GM23338 (cell line): Measurements from ENCODE around the gene UBXN2A. TPM values are rescaled to one million over a fixed set of nuclear protein-coding genes. Genes with fewer than 3 reads are reported as not detected.

Experiments used
- ATAC-seq: fragments of 200-7000 bp; cut with Tn5 transposase; 3 replicates; pipeline ENCODE4 v1.9.1; 2020
- DNase-seq: peaks from one replicate; pipeline ENCODE4 v3.0.0-alpha.2; 2015; ENCODE audit warnings: low spot score
- H2AFZ ChIP-seq: fragments of 200-600 bp; sonication (generic); 2 replicates; pipeline ENCODE4 v1.8.0; 2016; ENCODE audit warnings: antibody characterized with exemption, mild to moderate bottlenecking, moderate library complexity
- H3F3A ChIP-seq: fragments of 200-600 bp; sonication (generic); replicated peaks from 2 replicates; pipeline ENCODE4 v1.8.0; 2017; ENCODE audit warnings: antibody characterized with exemption, mixed run types, low read depth
- H3K27ac ChIP-seq: fragments of 200-600 bp; sonication (generic); 2 replicates; pipeline ENCODE4 v1.6.1; 2016; ENCODE audit warnings: low read depth
- H3K27me3 ChIP-seq: fragments of 200-600 bp; sonication (generic); 2 replicates; pipeline ENCODE4 v1.8.0; 2016; ENCODE audit warnings: mild to moderate bottlenecking, mixed run types, moderate library complexity; ENCODE audit not compliant: insufficient read depth
- H3K36me3 ChIP-seq: fragments of 200-600 bp; sonication (generic); 2 replicates; pipeline ENCODE4 v1.8.0; 2016; ENCODE audit warnings: mild to moderate bottlenecking; ENCODE audit not compliant: insufficient read depth
- H3K4me1 ChIP-seq: fragments of 200-600 bp; sonication (generic); 2 replicates; pipeline ENCODE4 v1.8.0; 2016; ENCODE audit warnings: mild to moderate bottlenecking, moderate library complexity; ENCODE audit not compliant: insufficient read depth
- H3K4me2 ChIP-seq: fragments of 200-600 bp; sonication (generic); 2 replicates; pipeline ENCODE4 v1.7.1; 2017; ENCODE audit warnings: mixed run types
- H3K4me3 ChIP-seq: fragments of 200-600 bp; sonication (generic); 2 replicates; pipeline ENCODE4 v1.6.1; 2016; ENCODE audit warnings: mixed run types
- H3K79me2 ChIP-seq: fragments of 200-600 bp; sonication (generic); replicated peaks from 2 replicates; pipeline ENCODE4 v1.8.0; 2017; ENCODE audit warnings: mild to moderate bottlenecking; ENCODE audit not compliant: insufficient read depth
- H3K9me2 ChIP-seq: fragments of 200-600 bp; sonication (generic); 2 replicates; pipeline ENCODE4 v1.8.0; 2017; ENCODE audit not compliant: insufficient read depth
- H4K20me1 ChIP-seq: fragments of 200-600 bp; sonication (generic); replicated peaks from 2 replicates; pipeline ENCODE4 v1.8.0; 2017; ENCODE audit warnings: mild to moderate bottlenecking; ENCODE audit not compliant: insufficient read depth
- H3K27ac Mint-ChIP-seq: 2 replicates; pipeline ENCODE4 v1.8.0; 2020; ENCODE audit warnings: inconsistent platforms, mild to moderate bottlenecking, moderate library complexity, mixed read lengths
- H3K27me3 Mint-ChIP-seq: 3 replicates; pipeline ENCODE4 v1.8.0; 2022; ENCODE audit warnings: low read depth, mild to moderate bottlenecking, moderate library complexity, mixed read lengths, inconsistent platforms; ENCODE audit not compliant: insufficient read depth, poor library complexity
- H3K36me3 Mint-ChIP-seq: 3 replicates; pipeline ENCODE4 v1.8.0; 2021; ENCODE audit warnings: low read depth, mild to moderate bottlenecking, inconsistent platforms, moderate library complexity, mixed read lengths
- H3K4me1 Mint-ChIP-seq: 3 replicates; pipeline ENCODE4 v1.8.0; 2020; ENCODE audit warnings: mild to moderate bottlenecking, inconsistent platforms, mixed read lengths
- H3K4me3 Mint-ChIP-seq: 3 replicates; pipeline ENCODE4 v1.8.0; 2021; ENCODE audit warnings: moderate library complexity, mild to moderate bottlenecking, inconsistent platforms, mixed read lengths
- H3K9me3 Mint-ChIP-seq: 3 replicates; pipeline ENCODE4 v1.8.0; 2020; ENCODE audit warnings: moderate library complexity, mild to moderate bottlenecking, inconsistent platforms, mixed read lengths
- CREB1 ChIP-seq: fragments of 250-450 bp; sonication (Bioruptor Pico); IDR thresholded peaks from 2 replicates; pipeline ENCODE4 v1.5.0; 2020; ENCODE audit warnings: low read depth, mild to moderate bottlenecking, moderate library complexity
- CTCF ChIP-seq, 2 experiments: fragments of 200-600 bp in 1 of 2; sonication (generic) in 1 of 2; conservative IDR thresholded peaks; 2 replicates each; pipeline versions ENCODE4 v1.5.1 to v1.6.1; 2016 to 2017; ENCODE audit warnings: antibody characterized with exemption in 2 of 2, low read depth in 2 of 2, mild to moderate bottlenecking in 2 of 2, moderate library complexity in 1 of 2
- ETS1 ChIP-seq: IDR thresholded peaks from 2 replicates; pipeline ENCODE4 v1.6.1; 2016; ENCODE audit warnings: antibody characterized with exemption
- NANOG ChIP-seq: IDR thresholded peaks from 2 replicates; pipeline ENCODE4 v1.6.1; 2016; ENCODE audit warnings: antibody characterized with exemption, borderline replicate concordance
- STAT1 ChIP-seq: IDR thresholded peaks from one replicate; pipeline ENCODE4 v1.6.1; 2016; ENCODE audit warnings: antibody characterized with exemption; ENCODE audit not compliant: unreplicated experiment
- ZNF114 ChIP-seq: fragments of 250-450 bp; sonication (Bioruptor Pico); IDR thresholded peaks from 2 replicates; pipeline ENCODE4 v1.5.0; 2020; ENCODE audit warnings: mild to moderate bottlenecking, moderate library complexity
- ZNF331 ChIP-seq: fragments of 250-450 bp; sonication (Bioruptor Pico); IDR thresholded peaks from 2 replicates; pipeline ENCODE4 v1.5.0; 2020; ENCODE audit warnings: low read depth, mild to moderate bottlenecking, moderate library complexity
- ZNF462 ChIP-seq: fragments of 250-450 bp; sonication (Bioruptor Pico); IDR thresholded peaks from 2 replicates; pipeline ENCODE4 v1.5.0; 2020; ENCODE audit warnings: mild to moderate bottlenecking, moderate library complexity
- polyA plus RNA-seq: library from polyadenylated mRNA; unstranded; fragments of >200 nt; fragmentation: Nextera tagmentation; extraction: Ambion mirVana; gene quantifications from 2 replicates; pipeline ENCODE4 v1.2.1, GENCODE V29; 2016
- total RNA-seq: library from RNA; depleted of rRNA; stranded (reverse); fragments of >200 nt; shearing (Covaris generic); gene quantifications from 2 replicates; pipeline ENCODE4 v1.2.3, GENCODE V29; 2014

The UBXN2A gene
- total and polyA plus RNA-seq, 2 experiments from 2014 or later = 11.5 to 12.1 TPM

- Histone ChIP-seq H3K4me1 (peaks cover 30% of the 10 kb centered on the region), H3K27me3 (no peaks in the 10 kb centered on the region), H3K79me2 (0 out of 2 replicates have a peak, but pooled peaks cover 5% of the 10 kb centered on the region), H3K4me3 (no peak overlapping the region), H3K4me2 (no peak overlapping the region), H4K20me1 (no peaks in the 10 kb centered on the region), H2AFZ (no peak overlapping the region), H3K36me3 (no peaks in the 10 kb centered on the region), H3K9me2 (no peaks in the 10 kb centered on the region), H3F3A (no peaks in the 10 kb centered on the region), H3K27ac (0 out of 2 replicates have a peak overlapping the region, but pooled peaks have one; percentile 26)
- Mint-ChIP-seq H3K27me3 (peaks cover 22% of the 10 kb centered on the region), H3K4me1 (peaks cover 50% of the 10 kb centered on the region), H3K9me3 (peaks cover 3% of the 10 kb centered on the region; the same call in 2 of the 3 replicates), H3K36me3 (peaks cover 39% of the 10 kb centered on the region), H3K27ac (peak overlapping the region; percentile 71), H3K4me3 (no peak overlapping the region)
- DNase-seq (peak; percentile 87), ATAC-seq (peak; percentile 86)
- no peak for TF ChIP-seq STAT1
- no peak for TF ChIP-seq ZNF114 (CRISPR knock-in tag)
- peak; percentile 25; the same call in 1 of the 2 replicates for TF ChIP-seq ZNF462
- TF ChIP-seq ETS1 = no peak
- peak; percentile 66 to 98 for TF ChIP-seq CTCF (conservative IDR thresholded peaks at IDR 0.05; ENCODE audit: low read depth in 2 of 2)
- no peak for TF ChIP-seq NANOG
- no peak for TF ChIP-seq ZNF331 (CRISPR knock-in tag)
- TF ChIP-seq CREB1 (CRISPR knock-in tag) = no peak
Observed at GRCh38 chr2:24021122-24021998, 81.1 kb downstream of the UBXN2A start.
